HCEC 1CT (cell line): Measurements from ENCODE around the gene SLC23A3.
"Not testable (repeated sequence)": the region's sequence is repeated elsewhere in the genome, so short reads cannot be mapped to it uniquely, and the experiment has no call there.

Source experiments
- DNase-seq: peaks from one replicate; pipeline ENCODE4 v3.0.0-alpha.2; 2017

The SLC23A3 gene

GRCh38 chr2:219204425-219205164 is 34.8 kb upstream of the SLC23A3 start:
- no peak for DNase-seq

DNA sequence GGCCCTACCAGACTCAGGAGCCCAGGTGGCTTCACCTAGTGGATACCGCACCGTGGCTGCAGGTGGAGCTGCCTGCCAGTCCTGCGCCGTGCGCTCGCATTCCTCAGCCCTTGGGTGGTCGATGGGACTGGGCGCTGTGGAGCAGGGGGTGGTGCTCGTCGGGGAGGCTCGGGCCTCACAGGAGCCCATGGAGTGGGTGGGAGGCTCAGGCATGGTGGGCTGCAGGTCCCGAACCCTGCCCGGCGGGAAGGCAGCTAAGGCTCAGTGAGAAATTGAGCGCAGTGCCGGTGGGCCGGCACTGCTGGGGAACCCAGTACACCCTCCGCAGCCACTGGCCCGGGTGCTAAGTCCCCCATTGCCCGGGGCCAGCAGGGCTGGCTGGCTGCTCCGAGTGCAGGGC is 31.5 kb upstream of the SLC23A3 start:
- not testable (repeated sequence) for DNase-seq

DNA sequence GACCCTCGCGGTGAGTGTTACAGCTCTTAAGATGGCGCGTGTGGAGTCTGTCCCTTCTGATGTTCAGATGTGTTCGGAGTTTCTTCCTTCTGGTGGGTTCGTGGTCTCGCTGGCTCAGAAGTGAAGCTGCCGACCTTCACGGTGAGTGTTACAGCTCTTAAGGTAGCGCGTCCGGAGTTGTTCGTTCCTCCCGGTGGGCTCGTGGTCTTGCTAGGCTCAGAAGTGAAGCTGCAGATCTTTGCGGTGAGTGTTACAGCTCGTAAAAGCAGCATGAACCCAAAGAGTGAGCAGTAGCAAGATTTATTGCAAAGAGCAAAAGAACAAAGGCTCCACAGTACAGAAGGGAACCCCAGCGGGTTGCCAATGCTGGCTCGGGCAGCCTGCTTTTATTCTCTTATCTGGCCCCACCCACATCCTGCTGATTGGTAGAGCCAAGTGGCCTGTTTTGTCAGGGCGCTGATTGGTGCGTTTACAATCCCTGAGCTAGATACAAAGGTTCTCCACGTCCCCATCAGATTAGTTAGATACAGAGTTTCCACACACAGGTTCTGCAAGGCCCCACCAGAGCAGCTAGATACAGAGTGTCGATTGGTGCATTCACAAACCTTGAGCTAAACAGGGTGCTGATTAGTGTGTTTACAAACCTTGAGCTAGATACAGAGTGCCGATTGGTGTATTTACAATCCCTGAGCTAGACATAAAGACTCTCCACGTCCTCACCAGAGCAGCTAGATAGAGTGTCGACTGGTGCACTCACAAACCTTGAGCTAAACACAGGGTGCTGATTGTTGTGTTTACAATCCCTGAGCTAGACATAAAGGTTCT is 30.9 kb upstream of the SLC23A3 start:
- not testable (repeated sequence) for DNase-seq

GRCh38 chr2:219199470-219200211 is 29.8 kb upstream of the SLC23A3 start:
- DNase-seq, result no peak

- DNase-seq, result no peak
Measured at GRCh38 chr2:219198974-219199373, 29.1 kb upstream of the SLC23A3 start.

- no peak for DNase-seq
Measured at GRCh38 chr2:219197388-219197787, 27.6 kb upstream of the SLC23A3 start.

DNA sequence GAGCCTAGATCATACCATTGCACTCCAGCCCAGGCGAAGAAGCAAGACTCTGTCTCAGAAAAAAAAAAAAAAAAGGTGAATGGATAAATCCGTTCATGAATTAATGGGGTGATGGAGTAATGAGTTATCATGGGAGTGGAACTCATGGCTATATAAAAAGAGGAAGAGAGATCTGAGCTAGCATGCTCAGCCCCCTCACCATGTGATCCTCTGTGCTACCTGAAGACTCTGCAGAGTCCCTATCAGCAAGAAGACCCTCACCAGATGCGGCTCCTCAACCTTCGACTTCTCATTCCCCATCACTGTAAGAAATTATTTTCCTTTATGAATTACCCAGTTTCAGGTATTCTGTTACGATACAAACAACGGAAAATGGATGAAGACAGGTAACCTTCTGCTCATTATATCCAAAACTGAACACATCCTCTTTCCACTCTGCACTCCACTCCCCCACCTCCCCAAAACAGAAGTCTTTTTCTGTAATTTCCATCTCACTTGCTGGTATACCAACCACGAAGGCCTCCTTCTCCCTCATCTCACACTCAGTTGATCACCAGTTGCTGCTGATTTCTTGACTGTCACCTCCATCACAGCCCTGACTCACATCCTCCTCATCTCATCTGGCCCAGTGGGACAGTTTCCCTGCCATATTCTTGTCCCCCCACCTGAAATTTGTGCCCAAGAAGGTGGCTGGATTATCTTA is 17.1 kb upstream of the SLC23A3 start:
- DNase-seq, result no peak

- DNase-seq, result no peak
Measured at GRCh38 chr2:219184121-219184520, 14.3 kb upstream of the SLC23A3 start.

GRCh38 chr2:219183151-219183772 is 13.4 kb upstream of the SLC23A3 start:
- DNase-seq, result no peak

DNA sequence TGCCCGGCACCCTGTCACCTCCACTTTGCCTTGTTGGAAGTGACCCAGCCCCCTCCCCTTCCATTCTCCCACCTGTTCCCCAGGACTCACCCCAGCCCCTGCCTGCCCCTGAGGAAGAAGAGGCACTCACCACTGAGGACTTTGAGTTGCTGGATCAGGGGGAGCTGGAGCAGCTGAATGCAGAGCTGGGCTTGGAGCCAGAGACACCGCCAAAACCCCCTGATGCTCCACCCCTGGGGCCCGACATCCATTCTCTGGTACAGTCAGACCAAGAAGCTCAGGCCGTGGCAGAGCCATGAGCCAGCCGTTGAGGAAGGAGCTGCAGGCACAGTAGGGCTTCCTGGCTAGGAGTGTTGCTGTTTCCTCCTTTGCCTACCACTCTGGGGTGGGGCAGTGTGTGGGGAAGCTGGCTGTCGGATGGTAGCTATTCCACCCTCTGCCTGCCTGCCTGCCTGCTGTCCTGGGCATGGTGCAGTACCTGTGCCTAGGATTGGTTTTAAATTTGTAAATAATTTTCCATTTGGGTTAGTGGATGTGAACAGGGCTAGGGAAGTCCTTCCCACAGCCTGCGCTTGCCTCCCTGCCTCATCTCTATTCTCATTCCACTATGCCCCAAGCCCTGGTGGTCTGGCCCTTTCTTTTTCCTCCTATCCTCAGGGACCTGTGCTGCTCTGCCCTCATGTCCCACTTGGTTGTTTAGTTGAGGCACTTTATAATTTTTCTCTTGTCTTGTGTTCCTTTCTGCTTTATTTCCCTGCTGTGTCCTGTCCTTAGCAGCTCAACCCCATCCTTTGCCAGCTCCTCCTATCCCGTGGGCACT is 12.7 kb upstream of the SLC23A3 start:
- no peak for DNase-seq

- no peak for DNase-seq
Measured at GRCh38 chr2:219181531-219181930, 11.7 kb upstream of the SLC23A3 start.

DNA sequence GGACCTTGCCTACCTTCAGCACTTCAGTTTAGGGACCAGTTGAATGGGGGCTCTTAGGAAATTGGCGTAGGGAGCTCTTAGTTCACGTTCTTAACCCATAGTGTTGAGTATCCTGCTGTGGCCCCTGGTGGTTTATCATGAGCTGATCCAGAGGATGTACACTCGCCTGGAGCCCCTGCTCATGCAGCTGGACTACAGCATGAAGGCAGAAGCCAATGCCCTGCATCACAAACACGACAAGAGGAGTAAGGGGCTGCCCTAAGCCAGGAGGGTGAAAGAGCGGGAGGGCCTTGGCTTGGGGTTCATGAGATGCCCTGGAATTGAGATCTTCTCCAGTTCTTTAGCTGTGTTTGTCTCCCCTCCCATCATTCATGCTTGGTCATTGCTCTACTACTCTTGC is 11.1 kb upstream of the SLC23A3 start:
- DNase-seq, result no peak

- no peak for DNase-seq
Measured at GRCh38 chr2:219179601-219180465, 10.0 kb upstream of the SLC23A3 start.

- DNase-seq, result peak; percentile 9
Measured at GRCh38 chr2:219178377-219179175, 8.7 kb upstream of the SLC23A3 start.

DNA sequence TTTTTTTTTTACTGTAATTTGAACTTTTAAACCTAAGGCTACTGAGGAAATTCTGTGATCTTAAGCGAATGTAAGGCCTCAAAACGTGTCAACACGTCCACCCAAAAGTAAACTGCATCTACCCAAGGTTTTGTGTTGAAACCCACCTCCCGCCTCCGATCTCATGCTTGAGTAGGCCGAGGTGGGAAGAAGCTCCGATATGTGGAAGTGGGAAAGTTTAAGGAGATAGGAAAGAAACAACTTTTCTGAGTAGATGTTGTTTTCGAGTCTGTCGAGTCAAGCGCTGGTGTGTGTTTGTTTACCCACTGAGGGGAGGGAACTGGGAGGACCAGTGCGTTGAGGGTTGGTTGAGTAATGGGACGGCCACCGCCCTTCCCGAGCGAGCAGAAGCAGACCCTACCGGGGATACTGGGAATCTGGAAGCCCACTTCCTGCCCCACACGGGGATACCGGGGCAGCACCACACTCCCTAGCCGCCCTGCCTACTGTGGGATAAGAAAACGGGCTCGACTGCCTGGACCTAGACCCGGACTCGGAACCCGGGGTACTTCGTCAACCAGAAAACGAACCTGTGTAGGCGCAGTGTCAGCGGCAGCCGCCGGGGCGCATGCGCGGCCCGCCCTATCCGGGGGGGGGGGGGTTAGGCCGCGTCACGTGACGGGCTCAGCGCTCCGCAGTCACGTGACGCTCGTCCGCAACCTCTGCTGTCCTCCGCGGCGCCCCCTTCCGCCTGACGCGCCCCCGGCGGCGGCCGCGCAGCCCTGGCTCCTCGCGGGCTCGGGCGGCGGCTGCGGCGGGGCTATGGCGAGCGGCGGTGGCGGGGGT is 7.9 kb upstream of the SLC23A3 start, which contains the start of gene RETREG2:
Gene RETREG2 (plus strand): TSS at position 724 of the 825 bp plus-strand sequence. CDS start 78 bp downstream, at position 802.
- DNase-seq, result peak; percentile 89

DNA sequence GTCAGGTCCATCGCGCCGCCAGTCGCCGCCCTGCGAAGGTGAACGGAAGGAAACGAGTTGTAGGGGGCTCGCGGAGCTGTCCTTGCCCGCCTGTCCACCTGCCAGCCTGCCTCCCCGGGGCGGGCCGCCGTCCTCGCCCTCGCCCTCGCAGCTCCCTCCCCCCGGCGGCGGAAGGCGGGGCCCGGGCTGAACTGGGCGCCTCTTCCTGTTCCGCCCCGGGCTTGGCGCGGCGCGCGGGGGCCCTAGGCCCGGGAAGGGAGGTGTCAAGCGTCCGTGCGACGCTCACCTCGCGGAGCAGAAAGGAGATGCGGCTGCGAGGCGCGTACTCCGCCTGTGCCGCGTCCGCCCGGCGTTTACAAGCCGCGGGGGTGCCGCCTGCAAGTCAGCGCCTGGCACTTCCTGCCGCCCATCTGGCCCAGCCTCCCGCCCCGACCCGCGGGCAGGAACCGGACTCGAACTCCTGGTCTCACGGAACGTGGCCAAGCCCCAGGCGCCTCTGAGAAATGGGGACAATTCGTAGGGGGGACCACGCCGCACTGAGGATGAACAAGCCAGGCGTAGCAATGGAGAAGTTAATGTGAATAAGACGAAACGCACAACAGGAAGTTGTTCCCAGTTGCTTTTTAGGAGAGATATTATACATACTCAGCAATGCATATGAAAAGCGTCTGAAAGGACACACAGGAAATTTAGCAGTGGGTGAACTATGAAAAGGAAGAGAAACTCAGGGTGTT is 7.2 kb upstream of the SLC23A3 start, which contains the start of gene CNPPD1:
Gene CNPPD1 (minus strand): TSS at position 108 of the 734 bp plus-strand sequence. CDS start 97 bp downstream, at position 11.
- peak; percentile 81 for DNase-seq
